IMR-90 (cell line): ENCODE results near the gene ADAMTS18. TPM values are rescaled to one million over a fixed set of nuclear protein-coding genes. Genes with fewer than 3 reads are reported as not detected.

Experiments used
- ATAC-seq: fragments of 200-7000 bp; cut with Tn5 transposase; 2 replicates; pipeline ENCODE4 v1.9.1; 2020; ENCODE audit warnings: low read depth, mild to moderate bottlenecking, moderate library complexity
- BruUV-seq: library from RNA; stranded (reverse); fragments of 400-500 nt; replicated peaks from 2 replicates; lab custom pipeline; 2021; lab: Mats Ljungman, UMichigan
- CTCF ChIA-PET: fragments of 300-600 bp; formaldehyde crosslinking; extraction: SDS; loops from one replicate; lab custom pipeline; 2021; ENCODE audit warnings: antibody characterized with exemption; lab: Yijun Ruan, JAX
- POLR2A ChIA-PET: fragments of 300-600 bp; sonication (Branson Sonifier 250); formaldehyde crosslinking; loops from one replicate; lab custom pipeline; 2022; ENCODE audit warnings: antibody characterized with exemption; ENCODE audit not compliant: unreplicated experiment; lab: Charles Lee
- DNase-seq: peaks from one replicate; pipeline ENCODE4 v3.0.0; 2013
- H2AFZ ChIP-seq: replicated peaks from 2 replicates; pipeline ENCODE3; 2013; ENCODE audit warnings: low read length, mild to moderate bottlenecking; ENCODE audit not compliant: poor library complexity
- H2AK5ac ChIP-seq: 2 replicates; pipeline ENCODE4 v1.6.1; 2013; ENCODE audit warnings: low read depth, low read length, inconsistent platforms
- H2AK9ac ChIP-seq: replicated peaks from 2 replicates; pipeline ENCODE3; 2013; ENCODE audit warnings: mild to moderate bottlenecking, low read depth, low read length, moderate library complexity; ENCODE audit not compliant: poor library complexity
- H2BK120ac ChIP-seq: 2 replicates; pipeline ENCODE4 v1.6.1; 2013; ENCODE audit warnings: low read depth, low read length, inconsistent platforms
- H2BK15ac ChIP-seq: 3 replicates; pipeline ENCODE4 v1.6.1; 2013; ENCODE audit warnings: low read depth, low read length, inconsistent platforms
- H2BK20ac ChIP-seq: 2 replicates; pipeline ENCODE4 v1.6.1; 2013; ENCODE audit warnings: low read depth, mild to moderate bottlenecking, inconsistent platforms, low read length, moderate library complexity
- H2BK5ac ChIP-seq: 2 replicates; pipeline ENCODE4 v1.6.1; 2013; ENCODE audit warnings: mild to moderate bottlenecking, low read depth, low read length, inconsistent platforms; ENCODE audit not compliant: poor library complexity, severe bottlenecking
- H3K14ac ChIP-seq: replicated peaks from 2 replicates; pipeline ENCODE4 v1.6.1; 2013; ENCODE audit warnings: low read depth, low read length, inconsistent platforms
- H3K18ac ChIP-seq: 2 replicates; pipeline ENCODE4 v1.6.1; 2013; ENCODE audit warnings: low read depth, low read length, control low read depth
- H3K23ac ChIP-seq: 2 replicates; pipeline ENCODE4 v1.6.1; 2013; ENCODE audit warnings: low read depth, low read length, inconsistent platforms
- H3K27ac ChIP-seq: 2 replicates; pipeline ENCODE4 v1.5.1; 2013; ENCODE audit warnings: mild to moderate bottlenecking, control low read depth, low read length; ENCODE audit not compliant: insufficient read depth
- H3K27me3 ChIP-seq: 2 replicates; pipeline ENCODE4 v1.6.1; 2013; ENCODE audit warnings: low read length; ENCODE audit not compliant: control insufficient read depth, insufficient read depth
- H3K36me3 ChIP-seq: 2 replicates; pipeline ENCODE4 v1.6.1; 2013; ENCODE audit warnings: low read length, mixed read lengths; ENCODE audit not compliant: control insufficient read depth, insufficient read depth
- H3K4ac ChIP-seq: 2 replicates; pipeline ENCODE4 v1.6.1; 2013; ENCODE audit warnings: low read depth, low read length, inconsistent platforms
- H3K4me1 ChIP-seq: 2 replicates; pipeline ENCODE4 v1.6.1; 2013; ENCODE audit warnings: low read length, mixed read lengths; ENCODE audit not compliant: control insufficient read depth, insufficient read depth
- H3K4me2 ChIP-seq: 2 replicates; pipeline ENCODE4 v1.6.1; 2013; ENCODE audit warnings: low read depth, mild to moderate bottlenecking, control low read depth, low read length, moderate library complexity
- H3K4me3 ChIP-seq: 2 replicates; pipeline ENCODE4 v1.5.1; 2013; ENCODE audit warnings: low read depth, mild to moderate bottlenecking, control low read depth, low read length, moderate library complexity; ENCODE audit not compliant: insufficient read depth
- H3K56ac ChIP-seq: 2 replicates; pipeline ENCODE4 v1.6.1; 2013; ENCODE audit warnings: low read length, inconsistent platforms; ENCODE audit not compliant: insufficient read depth; ENCODE audit errors: extremely low read depth
- H3K79me1 ChIP-seq, 2 experiments: 2 replicates each; pipeline ENCODE4 v1.6.1; 2013; ENCODE audit warnings: low read length in 2 of 2, inconsistent platforms in 1 of 2, low read depth in 1 of 2
- H3K9ac ChIP-seq: 2 replicates; pipeline ENCODE4 v1.6.1; 2013; ENCODE audit warnings: low read depth, low read length, control low read depth
- H3K9me1 ChIP-seq: 2 replicates; pipeline ENCODE4 v1.6.1; 2013; ENCODE audit warnings: low read length, inconsistent platforms; ENCODE audit not compliant: insufficient read depth
- H3K9me3 ChIP-seq: 2 replicates; pipeline ENCODE4 v1.6.1; 2013; ENCODE audit warnings: low read length; ENCODE audit not compliant: control insufficient read depth, insufficient read depth
- H4K20me1 ChIP-seq: 2 replicates; pipeline ENCODE4 v1.6.1; 2013; ENCODE audit warnings: low read length, inconsistent platforms; ENCODE audit not compliant: insufficient read depth
- H4K5ac ChIP-seq: 2 replicates; pipeline ENCODE4 v1.6.1; 2013; ENCODE audit warnings: mild to moderate bottlenecking, low read depth, low read length, control low read depth
- H4K8ac ChIP-seq, 2 experiments: 2 replicates each; pipeline ENCODE4 v1.6.1; 2013; ENCODE audit warnings: low read depth in 2 of 2, low read length in 2 of 2, control low read depth in 1 of 2, inconsistent platforms in 1 of 2
- H4K91ac ChIP-seq: 2 replicates; pipeline ENCODE4 v1.6.1; 2013; ENCODE audit warnings: low read depth, low read length, inconsistent platforms; ENCODE audit not compliant: insufficient read depth
- CEBPB ChIP-seq: IDR thresholded peaks from 2 replicates; pipeline ENCODE4 v1.6.1; 2012; ENCODE audit warnings: low read depth, low read length, improper control_type of control experiment
- CHD1 ChIP-seq: IDR thresholded peaks from 2 replicates; pipeline ENCODE4 v1.6.1; 2012; ENCODE audit warnings: low read depth, low read length, improper control_type of control experiment
- FOS ChIP-seq: fragments of 150-350 bp; IDR thresholded peaks from 2 replicates; pipeline ENCODE4 v1.6.1; 2016; ENCODE audit warnings: low read depth, low read length
- MAFK ChIP-seq: IDR thresholded peaks from 2 replicates; pipeline ENCODE4 v1.6.1; 2012; ENCODE audit warnings: low read depth, low read length, improper control_type of control experiment
- MAZ ChIP-seq: IDR thresholded peaks from 2 replicates; pipeline ENCODE4 v1.6.1; 2012; ENCODE audit warnings: low read depth, mild to moderate bottlenecking, low read length, improper control_type of control experiment, moderate library complexity, borderline replicate concordance
- MXI1 ChIP-seq: IDR thresholded peaks from 2 replicates; pipeline ENCODE4 v1.6.1; 2012; ENCODE audit warnings: low read depth, mild to moderate bottlenecking, low read length, moderate library complexity, borderline replicate concordance
- NFE2L2 ChIP-seq: fragments of 150-350 bp; IDR thresholded peaks from 2 replicates; pipeline ENCODE4 v1.6.1; 2016; ENCODE audit warnings: low read depth, mild to moderate bottlenecking, low read length
- POLR2A ChIP-seq: IDR thresholded peaks from 2 replicates; pipeline ENCODE4 v1.6.1; 2012; ENCODE audit warnings: mild to moderate bottlenecking, low read depth, low read length
- RAD21 ChIP-seq: IDR thresholded peaks from 2 replicates; pipeline ENCODE4 v1.6.1; 2012; ENCODE audit warnings: low read length, improper control_type of control experiment
- RFX5 ChIP-seq: IDR thresholded peaks from 2 replicates; pipeline ENCODE4 v1.8.0; 2012; ENCODE audit warnings: low read depth, mild to moderate bottlenecking, low read length, moderate library complexity
- WGBS, 2 experiments: methylation state at CpG; one replicate each; pipeline versions ENCODE4 v1.1.5 to v1.1.7; 2013; ENCODE audit warnings: missing lambda C conversion rate in 2 of 2; ENCODE audit not compliant: insufficient read length in 1 of 2; ENCODE audit errors: extremely low coverage in 2 of 2; 5-methylcytosine and 5-hydroxymethylcytosine counted together
- dilution Hi-C: fragments of 300-500 bp; cut with HindIII; formaldehyde crosslinking; loops from one replicate; pipeline ENCODE4 v1.14.3; 2018; ENCODE audit warnings: low sequenced_read_pairs; ENCODE audit not compliant: unreplicated experiment
- in situ Hi-C: fragments of 300-500 bp; cut with MboI; formaldehyde crosslinking; loops from 3 replicates; pipeline ENCODE4 v1.14.3; 2019; ENCODE audit warnings: low sequenced_read_pairs, inconsistent platforms, mixed read lengths
- intact Hi-C: fragments of 100-400 bp; cut with micrococcal nuclease; formaldehyde crosslinking; loops from 2 replicates; pipeline ENCODE4 v1.10.0; 2022
- polyA plus RNA-seq, 3 experiments: library from polyadenylated mRNA; depleted of rRNA; stranded (reverse); fragments of >200 nt; gene quantifications; 2 replicates each; pipeline ENCODE4 v1.2.3, GENCODE V29; 2012; ENCODE audit warnings: low replicate concordance in 1 of 3
- total RNA-seq: library from RNA; depleted of rRNA; stranded (reverse); fragments of >200 nt; gene quantifications from 2 replicates; pipeline ENCODE4 v1.2.3, GENCODE V29; 2012
- TF ChIP-seq, protein P1 (sequence below): conservative IDR thresholded peaks from 2 replicates; pipeline ENCODE4 v1.5.1; 2012; ENCODE audit warnings: mild to moderate bottlenecking, low read depth, low read length, improper control_type of control experiment

The ADAMTS18 gene
- total and polyA plus RNA-seq, 2 of the 4 experiments (the other 2 are of a cell fraction) = not detected

DNA sequence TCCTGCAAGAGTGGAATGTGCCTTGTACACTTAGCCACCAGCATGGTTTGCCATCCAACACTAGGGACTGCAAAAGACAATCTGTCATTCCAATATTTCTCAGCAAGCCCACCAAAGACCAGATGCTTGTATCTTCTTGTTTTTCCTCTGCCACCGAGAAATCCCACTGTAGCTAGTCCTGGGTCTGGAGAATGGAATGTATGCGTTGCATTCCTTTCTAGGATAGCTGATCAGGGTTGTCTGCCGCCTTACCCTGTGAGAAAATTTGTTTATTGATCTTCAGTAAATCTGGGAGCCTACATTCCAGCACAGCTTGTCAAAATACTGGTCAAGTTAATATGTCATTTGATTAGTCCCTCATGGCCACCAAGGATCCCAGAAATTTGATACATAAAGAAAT is 28.1 kb upstream of the ADAMTS18 start:
- H4K5ac ChIP-seq = no peak overlapping the region
- no peaks in the 10 kb centered on the region for H3K79me1 ChIP-seq
- DNase-seq (no peak), ATAC-seq (no peak)
- dilution Hi-C loops (no loop called here), intact Hi-C loops (no loop called here), in situ Hi-C loops (no loop called here)
- H3K23ac ChIP-seq = no peak overlapping the region
- H2BK20ac ChIP-seq = no peak overlapping the region
- H3K9me1 ChIP-seq = no peaks in the 10 kb centered on the region
- no peak overlapping the region for H3K4ac ChIP-seq
- no peak overlapping the region for H3K18ac ChIP-seq
- no peak overlapping the region for H3K56ac ChIP-seq
- no peak overlapping the region for H3K27ac ChIP-seq
- ChIA-PET POLR2A (no interaction called here), CTCF (no interaction called here)
- no peaks in the 10 kb centered on the region for H3K9me3 ChIP-seq
- no peak overlapping the region for H2AFZ ChIP-seq
- H3K4me2 ChIP-seq = no peak overlapping the region
- TF ChIP-seq RAD21 (no peak), MAZ (no peak), CHD1 (no peak), POLR2A (no peak), FOS (no peak), MAFK (no peak), CEBPB (no peak), MXI1 (no peak), RFX5 (no peak), NFE2L2 (no peak)
- TF ChIP-seq, protein P1, sequence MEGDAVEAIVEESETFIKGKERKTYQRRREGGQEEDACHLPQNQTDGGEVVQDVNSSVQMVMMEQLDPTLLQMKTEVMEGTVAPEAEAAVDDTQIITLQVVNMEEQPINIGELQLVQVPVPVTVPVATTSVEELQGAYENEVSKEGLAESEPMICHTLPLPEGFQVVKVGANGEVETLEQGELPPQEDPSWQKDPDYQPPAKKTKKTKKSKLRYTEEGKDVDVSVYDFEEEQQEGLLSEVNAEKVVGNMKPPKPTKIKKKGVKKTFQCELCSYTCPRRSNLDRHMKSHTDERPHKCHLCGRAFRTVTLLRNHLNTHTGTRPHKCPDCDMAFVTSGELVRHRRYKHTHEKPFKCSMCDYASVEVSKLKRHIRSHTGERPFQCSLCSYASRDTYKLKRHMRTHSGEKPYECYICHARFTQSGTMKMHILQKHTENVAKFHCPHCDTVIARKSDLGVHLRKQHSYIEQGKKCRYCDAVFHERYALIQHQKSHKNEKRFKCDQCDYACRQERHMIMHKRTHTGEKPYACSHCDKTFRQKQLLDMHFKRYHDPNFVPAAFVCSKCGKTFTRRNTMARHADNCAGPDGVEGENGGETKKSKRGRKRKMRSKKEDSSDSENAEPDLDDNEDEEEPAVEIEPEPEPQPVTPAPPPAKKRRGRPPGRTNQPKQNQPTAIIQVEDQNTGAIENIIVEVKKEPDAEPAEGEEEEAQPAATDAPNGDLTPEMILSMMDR = no peak
- H3K36me3 ChIP-seq = no peaks in the 10 kb centered on the region
- no peaks in the 10 kb centered on the region for H3K4me1 ChIP-seq
- no peak overlapping the region for H3K9ac ChIP-seq
- no TSS peak for BruUV-seq
- no peak overlapping the region for H3K4me3 ChIP-seq
- no peaks in the 10 kb centered on the region for H3K27me3 ChIP-seq
- 10% methylated on average over 2 of the region's 3 CpGs; no CpG with 5 or more reads in 1 of the 2 experiments for WGBS, 2 experiments
- H2BK120ac ChIP-seq = no peak overlapping the region
- H2AK5ac ChIP-seq = no peak overlapping the region
- H4K20me1 ChIP-seq = no peaks in the 10 kb centered on the region
- no peak overlapping the region for H2BK5ac ChIP-seq
- no peak overlapping the region for H2AK9ac ChIP-seq
- no peak overlapping the region for H4K8ac ChIP-seq
- no peak overlapping the region for H2BK15ac ChIP-seq
- H4K91ac ChIP-seq = no peak overlapping the region
- H3K14ac ChIP-seq = no peak overlapping the region
